ENCODE measurements around the gene WDFY2. TPM values are rescaled to one million over a fixed set of nuclear protein-coding genes. Genes with fewer than 3 reads are reported as not detected.

WDFY2 gene
- total RNA-seq, 1 donor from 2014 or later, result 9.0 TPM

DNA sequence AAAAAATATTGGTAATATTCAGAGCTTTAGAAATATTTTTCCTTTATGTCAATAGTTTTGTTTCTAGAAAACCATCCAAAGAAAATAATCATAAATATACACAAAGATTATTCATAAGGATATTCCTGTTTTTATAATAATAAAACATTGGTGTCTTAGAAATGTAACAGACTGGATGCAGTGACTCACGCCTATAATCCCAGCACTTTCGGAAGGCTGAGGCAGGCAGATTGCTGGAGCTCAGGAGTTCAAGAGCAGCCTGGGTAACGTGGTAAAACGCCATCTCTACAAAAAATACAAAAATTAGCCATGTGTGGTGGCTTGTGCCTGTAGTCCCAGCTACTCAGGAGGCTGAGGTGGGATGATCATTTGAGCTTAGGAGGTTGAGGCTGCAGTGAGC, 112.9 kb downstream of the WDFY2 start:
- DNase-seq (ENCODE audit: low spot score), result no peak
- Mint-ChIP-seq H3K36me3 (ENCODE audit: low read depth) (no peaks in the 10 kb centered on the region), H3K4me1 (ENCODE audit: low read depth) (no peaks in the 10 kb centered on the region), H3K9me3 (peaks cover 3% of the 10 kb centered on the region), H3K27ac (no peak overlapping the region), H3K27me3 (ENCODE audit: low read depth) (no peaks in the 10 kb centered on the region), H3K4me3 (ENCODE audit: low read depth) (no peak overlapping the region)
- intact Hi-C loops (cut with micrococcal nuclease), result no loop called here

- Mint-ChIP-seq H3K9me3 (peaks cover 3% of the 10 kb centered on the region), H3K27ac (no peak overlapping the region)
Measured at GRCh38 chr13:51697855-51698254, 113.6 kb downstream of the WDFY2 start.

DNA sequence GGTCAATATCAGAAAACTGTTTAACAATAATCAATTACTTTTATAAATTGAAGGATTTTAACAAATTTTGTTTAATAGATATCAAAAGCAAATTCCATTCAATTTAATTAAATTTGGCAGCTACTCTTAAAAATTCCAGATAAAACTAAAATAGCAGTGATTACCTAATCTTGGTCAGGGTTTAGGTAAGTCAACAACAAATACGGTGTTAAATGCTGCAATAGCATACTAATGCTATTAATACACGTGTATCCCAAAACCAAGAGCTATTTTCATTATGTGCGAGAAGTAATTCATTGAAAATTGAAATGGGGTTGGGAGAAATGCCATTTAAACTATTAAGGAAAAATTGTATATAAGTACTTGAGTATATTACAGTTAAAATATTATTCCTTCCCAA, 114.1 kb downstream of the WDFY2 start:
- intact Hi-C loops (cut with micrococcal nuclease), result no loop called here

More at GRCh38 chr13:51697855-51698254, 113.6 kb downstream of the WDFY2 start:
- Mint-ChIP-seq H3K4me1 (ENCODE audit: low read depth) (no peaks in the 10 kb centered on the region), H3K36me3 (ENCODE audit: low read depth) (no peaks in the 10 kb centered on the region), H3K4me3 (ENCODE audit: low read depth) (no peak overlapping the region), H3K27me3 (ENCODE audit: low read depth) (no peaks in the 10 kb centered on the region)
- DNase-seq (ENCODE audit: low spot score), result no peak
- intact Hi-C loops (cut with micrococcal nuclease), result no loop called here

DNA sequence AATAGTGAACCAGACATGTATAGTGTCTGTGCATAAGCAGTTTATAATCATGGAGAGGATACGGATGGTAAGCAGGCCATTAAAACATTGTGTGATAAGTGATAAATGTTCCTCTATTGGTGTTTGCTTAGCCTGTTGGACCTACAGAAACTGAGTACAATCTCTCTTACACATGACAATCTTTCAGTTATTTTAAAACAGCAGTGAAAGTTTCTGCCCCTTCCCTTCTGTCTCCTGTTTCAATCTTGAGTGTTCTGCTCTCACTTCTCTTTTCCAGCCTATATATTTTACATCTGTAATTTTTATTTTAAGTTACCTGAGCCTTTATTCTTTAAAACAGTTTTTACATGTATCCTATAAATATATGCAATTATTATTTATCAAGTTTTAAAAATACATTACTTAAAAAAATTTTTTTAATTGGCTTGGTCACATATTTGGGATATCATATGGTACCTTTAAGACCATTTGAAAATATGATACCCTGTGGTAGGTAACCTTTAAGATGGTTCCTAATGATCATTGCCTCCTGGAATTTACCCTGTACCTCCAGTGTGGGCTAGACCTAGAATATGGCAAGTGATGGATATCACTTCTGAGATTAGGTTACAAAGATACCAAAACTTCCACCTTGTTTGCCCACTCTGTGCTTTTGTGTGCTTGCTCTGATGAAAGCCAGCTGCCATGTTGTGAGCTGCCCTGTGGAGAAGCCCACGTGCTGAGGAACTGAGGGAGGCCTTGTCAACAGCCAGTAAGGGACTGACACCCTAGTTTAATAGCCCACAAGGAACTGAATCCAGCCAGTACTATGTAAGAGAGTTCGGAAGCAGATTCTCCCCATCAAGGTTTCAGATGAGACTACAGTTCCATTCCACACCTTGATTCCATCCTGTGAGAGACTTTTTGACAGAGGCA, 120.4 kb downstream of the WDFY2 start:
- peaks cover 10% of the 10 kb centered on the region for H3K9me3 Mint-ChIP-seq
- intact Hi-C loops (cut with micrococcal nuclease), result no loop called here
- DNase-seq (ENCODE audit: low spot score), result no peak
- H3K36me3 Mint-ChIP-seq (ENCODE audit: low read depth), result peaks cover 17% of the 10 kb centered on the region
- H3K27me3 Mint-ChIP-seq (ENCODE audit: low read depth), result no peaks in the 10 kb centered on the region
- no peak overlapping the region for H3K27ac Mint-ChIP-seq
- no peak overlapping the region for H3K4me3 Mint-ChIP-seq (ENCODE audit: low read depth)
- no peaks in the 10 kb centered on the region for H3K4me1 Mint-ChIP-seq (ENCODE audit: low read depth)

More for the DNA sequence above, 114.1 kb downstream of the WDFY2 start:
- Mint-ChIP-seq H3K4me3 (ENCODE audit: low read depth) (no peak overlapping the region), H3K9me3 (peaks cover 3% of the 10 kb centered on the region), H3K27me3 (ENCODE audit: low read depth) (no peaks in the 10 kb centered on the region), H3K27ac (no peak overlapping the region), H3K36me3 (ENCODE audit: low read depth) (no peaks in the 10 kb centered on the region), H3K4me1 (ENCODE audit: low read depth) (no peaks in the 10 kb centered on the region)
- DNase-seq (ENCODE audit: low spot score), result no peak

GRCh38 chr13:51707461-51707860, 123.2 kb downstream of the WDFY2 start:
- no peaks in the 10 kb centered on the region for H3K4me1 Mint-ChIP-seq (ENCODE audit: low read depth)
- peaks cover 17% of the 10 kb centered on the region for H3K36me3 Mint-ChIP-seq (ENCODE audit: low read depth)
- intact Hi-C loops (cut with micrococcal nuclease), result no loop called here
- H3K9me3 Mint-ChIP-seq, result peaks cover 11% of the 10 kb centered on the region
- no peaks in the 10 kb centered on the region for H3K27me3 Mint-ChIP-seq (ENCODE audit: low read depth)
- no peak overlapping the region for H3K27ac Mint-ChIP-seq
- no peak overlapping the region for H3K4me3 Mint-ChIP-seq (ENCODE audit: low read depth)
- no peak for DNase-seq (ENCODE audit: low spot score)

GRCh38 chr13:51713807-51714206, 129.5 kb downstream of the WDFY2 start:
- intact Hi-C loops (cut with micrococcal nuclease), result no loop called here

DNA sequence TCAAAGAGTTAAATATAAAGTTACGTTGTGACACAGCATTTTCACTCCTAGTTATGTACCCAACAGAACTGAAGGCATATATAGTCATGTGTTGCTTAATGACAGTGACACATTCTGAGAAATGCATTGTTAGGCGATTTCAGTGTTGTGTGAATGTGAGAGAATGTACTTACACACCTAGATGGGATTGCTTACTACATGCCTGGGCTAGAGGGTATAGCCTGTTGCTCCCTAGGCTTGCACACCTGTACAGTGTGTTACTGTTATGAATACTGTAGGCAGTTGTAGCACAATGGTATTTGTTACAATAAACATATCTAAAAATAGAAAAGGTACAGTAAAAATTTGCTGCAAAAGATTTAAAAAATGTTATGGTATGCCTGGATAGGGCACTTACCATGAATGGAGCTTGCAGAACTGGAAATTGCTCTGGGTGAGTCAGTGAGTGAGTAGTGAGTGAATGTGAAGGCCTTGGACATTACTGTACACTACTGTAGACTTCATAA, 130.5 kb downstream of the WDFY2 start:
- intact Hi-C loops (cut with micrococcal nuclease), result no loop called here
- Mint-ChIP-seq H3K27ac (no peak overlapping the region), H3K36me3 (ENCODE audit: low read depth) (peaks cover 3% of the 10 kb centered on the region), H3K4me3 (ENCODE audit: low read depth) (no peak overlapping the region), H3K9me3 (peaks cover 6% of the 10 kb centered on the region), H3K27me3 (ENCODE audit: low read depth) (no peaks in the 10 kb centered on the region), H3K4me1 (ENCODE audit: low read depth) (peaks cover 2% of the 10 kb centered on the region)
- no peak for DNase-seq (ENCODE audit: low spot score)

More at GRCh38 chr13:51713807-51714206, 129.5 kb downstream of the WDFY2 start:
- Mint-ChIP-seq H3K9me3 (peaks cover 6% of the 10 kb centered on the region), H3K4me3 (ENCODE audit: low read depth) (no peak overlapping the region), H3K36me3 (ENCODE audit: low read depth) (peaks cover 3% of the 10 kb centered on the region), H3K27me3 (ENCODE audit: low read depth) (no peaks in the 10 kb centered on the region), H3K4me1 (ENCODE audit: low read depth) (peaks cover 2% of the 10 kb centered on the region), H3K27ac (no peak overlapping the region)
- DNase-seq (ENCODE audit: low spot score), result no peak

DNA sequence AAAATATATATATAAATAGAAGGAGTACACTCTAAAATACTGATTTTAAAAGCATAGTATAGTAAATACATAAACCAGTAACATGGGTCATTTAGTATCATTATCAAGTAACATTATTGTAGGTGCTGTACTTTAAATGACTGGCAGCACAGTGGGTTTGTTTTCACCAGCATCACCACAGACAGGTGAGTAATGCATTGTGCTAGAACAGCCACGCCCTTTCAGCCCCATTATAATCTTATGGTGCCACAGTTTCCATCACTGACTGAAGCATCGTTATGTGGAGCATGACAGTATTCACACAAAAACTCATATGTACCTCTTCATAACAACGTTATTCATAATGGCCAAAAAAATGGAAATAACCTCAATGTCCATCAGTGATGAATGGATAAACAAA, 131.4 kb downstream of the WDFY2 start:
- Mint-ChIP-seq H3K4me1 (ENCODE audit: low read depth) (peaks cover 2% of the 10 kb centered on the region), H3K27me3 (ENCODE audit: low read depth) (no peaks in the 10 kb centered on the region), H3K36me3 (ENCODE audit: low read depth) (peaks cover 3% of the 10 kb centered on the region), H3K4me3 (ENCODE audit: low read depth) (no peak overlapping the region), H3K9me3 (peaks cover 6% of the 10 kb centered on the region), H3K27ac (no peak overlapping the region)
- DNase-seq (ENCODE audit: low spot score), result no peak
- intact Hi-C loops (cut with micrococcal nuclease), result no loop called here

GRCh38 chr13:51717786-51718398, 133.6 kb downstream of the WDFY2 start:
- no peak overlapping the region for H3K27ac Mint-ChIP-seq
- intact Hi-C loops (cut with micrococcal nuclease), result no loop called here
- H3K27me3 Mint-ChIP-seq (ENCODE audit: low read depth), result no peaks in the 10 kb centered on the region
- H3K4me1 Mint-ChIP-seq (ENCODE audit: low read depth), result peaks cover 2% of the 10 kb centered on the region
- H3K36me3 Mint-ChIP-seq (ENCODE audit: low read depth), result peaks cover 6% of the 10 kb centered on the region
- no peak for DNase-seq (ENCODE audit: low spot score)
- no peaks in the 10 kb centered on the region for H3K9me3 Mint-ChIP-seq
- H3K4me3 Mint-ChIP-seq (ENCODE audit: low read depth), result no peak overlapping the region

- H3K9me3 Mint-ChIP-seq, result no peaks in the 10 kb centered on the region
- H3K4me3 Mint-ChIP-seq (ENCODE audit: low read depth), result no peak overlapping the region
- intact Hi-C loops (cut with micrococcal nuclease), result no loop called here
- peaks cover 3% of the 10 kb centered on the region for H3K36me3 Mint-ChIP-seq (ENCODE audit: low read depth)
- DNase-seq (ENCODE audit: low spot score), result no peak
- no peaks in the 10 kb centered on the region for H3K4me1 Mint-ChIP-seq (ENCODE audit: low read depth)
- H3K27me3 Mint-ChIP-seq (ENCODE audit: low read depth), result no peaks in the 10 kb centered on the region
- H3K27ac Mint-ChIP-seq, result no peak overlapping the region
Measured at GRCh38 chr13:51719394-51719793, 135.1 kb downstream of the WDFY2 start.

- H3K9me3 Mint-ChIP-seq, result no peaks in the 10 kb centered on the region
- intact Hi-C loops (cut with micrococcal nuclease), result no loop called here
- H3K27ac Mint-ChIP-seq, result no peak overlapping the region
- H3K36me3 Mint-ChIP-seq (ENCODE audit: low read depth), result peaks cover 5% of the 10 kb centered on the region
- DNase-seq (ENCODE audit: low spot score), result no peak
- no peaks in the 10 kb centered on the region for H3K27me3 Mint-ChIP-seq (ENCODE audit: low read depth)
- no peaks in the 10 kb centered on the region for H3K4me1 Mint-ChIP-seq (ENCODE audit: low read depth)
- H3K4me3 Mint-ChIP-seq (ENCODE audit: low read depth), result no peak overlapping the region
Measured at GRCh38 chr13:51721496-51721895, 137.2 kb downstream of the WDFY2 start.

- Mint-ChIP-seq H3K4me1 (ENCODE audit: low read depth) (peaks cover 4% of the 10 kb centered on the region), H3K4me3 (ENCODE audit: low read depth) (no peak overlapping the region), H3K27ac (no peak overlapping the region), H3K9me3 (no peaks in the 10 kb centered on the region), H3K27me3 (ENCODE audit: low read depth) (no peaks in the 10 kb centered on the region), H3K36me3 (ENCODE audit: low read depth) (peaks cover 9% of the 10 kb centered on the region)
- DNase-seq (ENCODE audit: low spot score), result no peak
- intact Hi-C loops (cut with micrococcal nuclease), result no loop called here
Measured at GRCh38 chr13:51723529-51723928, 139.3 kb downstream of the WDFY2 start.

GRCh38 chr13:51724721-51725120, 140.5 kb downstream of the WDFY2 start:
- intact Hi-C loops (cut with micrococcal nuclease), result no loop called here
- Mint-ChIP-seq H3K36me3 (ENCODE audit: low read depth) (peaks cover 9% of the 10 kb centered on the region), H3K9me3 (no peaks in the 10 kb centered on the region), H3K4me1 (ENCODE audit: low read depth) (peaks cover 4% of the 10 kb centered on the region), H3K4me3 (ENCODE audit: low read depth) (no peak overlapping the region), H3K27ac (no peak overlapping the region), H3K27me3 (ENCODE audit: low read depth) (no peaks in the 10 kb centered on the region)
- DNase-seq (ENCODE audit: low spot score), result no peak
